Psoas muscle (tissue), 8 donors: Measurements from ENCODE around the gene GLCCI1. TPM values are rescaled to one million over a fixed set of nuclear protein-coding genes. Genes with fewer than 3 reads are reported as not detected.

Experiments used
- ATAC-seq, 4 donors: fragments of 200-7000 bp; cut with Tn5 transposase; one replicate each; pipeline ENCODE4 v1.9.1; 2020; ENCODE audit warnings: moderate library complexity in 3 of 4, mild to moderate bottlenecking in 2 of 4
- DNase-seq, 2 donors: peaks; one replicate each; pipeline ENCODE4 v3.0.0-alpha.2; 2020
- H3K27ac ChIP-seq: fragments of 200-600 bp; one replicate; pipeline ENCODE4 v1.8.0; 2022
- H3K27me3 ChIP-seq, 3 donors: fragments of 200-600 bp in 1 of 3; one replicate each; pipeline versions ENCODE4 v1.6.1 to v1.8.0; 2013 to 2022; ENCODE audit warnings: low read length in 2 of 3, mild to moderate bottlenecking in 2 of 3, moderate library complexity in 1 of 3; ENCODE audit not compliant: insufficient read depth in 3 of 3
- H3K36me3 ChIP-seq, 2 donors: fragments of 200-600 bp in 1 of 2; one replicate each; pipeline versions ENCODE4 v1.6.1 to v1.8.0; 2013 to 2022; ENCODE audit warnings: low read depth in 1 of 2, mild to moderate bottlenecking in 1 of 2, moderate library complexity in 1 of 2; ENCODE audit not compliant: insufficient read depth in 1 of 2
- H3K4me1 ChIP-seq: fragments of 200-600 bp; one replicate; pipeline ENCODE4 v1.8.0; 2022
- H3K4me3 ChIP-seq: fragments of 200-600 bp; one replicate; pipeline ENCODE4 v1.8.0; 2022; ENCODE audit warnings: mild to moderate bottlenecking
- H3K9me3 ChIP-seq: fragments of 200-600 bp; one replicate; pipeline ENCODE4 v1.8.0; 2022
- WGBS, 3 donors: extraction: QIAGEN DNeasy Blood & Tissue Kit; methylation state at CpG; one replicate each; pipeline versions ENCODE4 v1.1.6 to v1.1.7; 2013; 5-methylcytosine and 5-hydroxymethylcytosine counted together
- intact Hi-C, 2 donors: fragments of 100-400 bp; cut with DNase I; formaldehyde crosslinking; loops; one replicate each; pipeline versions ENCODE4 v1.11.0 to v1.14.2; 2022
- long read RNA-seq, 2 donors: library from polyadenylated mRNA; unstranded; transcript quantifications; one replicate each; pipeline ENCODE4 v2.0.0, GENCODE V29; 2021
- polyA plus RNA-seq, 3 donors: library from polyadenylated mRNA; stranded (reverse); fragments of 200-250 nt; gene quantifications; one replicate each; pipeline ENCODE4 v1.2.3, GENCODE V29; 2013
- total RNA-seq, 4 donors: library from RNA; stranded (reverse); fragmentation: NEBNext Ultra II Directional in 2 of 4; extraction: Animal tissue kit (Norgen Biotek cat#: 25700) in 2 of 4; gene quantifications; one replicate each; pipeline versions ENCODE4 v1.2.1 to v1.2.4, GENCODE V29; 2021 to 2023
- TF ChIP-seq, protein P1 (sequence below): fragments of 200-600 bp; IDR thresholded peaks from one replicate; pipeline ENCODE4 v1.8.0; 2022; ENCODE audit warnings: antibody characterized with exemption
- donor health status: healthy with polysubstance abuse.
- donor health status: DM: no; HTN: no; CAD: no; lungs with moderate emphysema.
- donor health status: Bipolar disorder and iron deficiency.
- donor health status: healthy.
- donor health status: DM: yes; HTN: yes; CAD: no.
- donor health status: DM: no; HTN: no; CAD: no.
- donor health status: DM: no; HTN: no; CAD: no.
- donor health status: DM: yes; HTN: yes; CAD: no.

The GLCCI1 gene
- total RNA-seq (1 to 10 TPM; 2.8 to 8.0 (median 4.1) TPM), polyA plus RNA-seq (1 to 10 TPM in 1 of 3 donors, under 1 TPM in 2; 0.57 to 4.0 (median 0.84) TPM)
- long read RNA-seq, donor 1 = 0 reads
- long read RNA-seq, donor 2, partial matches to known transcripts = 0 of 3 reads
- long read RNA-seq, donor 2, other reads (novel, unspliced or antisense) = 3 of 3 reads

DNA sequence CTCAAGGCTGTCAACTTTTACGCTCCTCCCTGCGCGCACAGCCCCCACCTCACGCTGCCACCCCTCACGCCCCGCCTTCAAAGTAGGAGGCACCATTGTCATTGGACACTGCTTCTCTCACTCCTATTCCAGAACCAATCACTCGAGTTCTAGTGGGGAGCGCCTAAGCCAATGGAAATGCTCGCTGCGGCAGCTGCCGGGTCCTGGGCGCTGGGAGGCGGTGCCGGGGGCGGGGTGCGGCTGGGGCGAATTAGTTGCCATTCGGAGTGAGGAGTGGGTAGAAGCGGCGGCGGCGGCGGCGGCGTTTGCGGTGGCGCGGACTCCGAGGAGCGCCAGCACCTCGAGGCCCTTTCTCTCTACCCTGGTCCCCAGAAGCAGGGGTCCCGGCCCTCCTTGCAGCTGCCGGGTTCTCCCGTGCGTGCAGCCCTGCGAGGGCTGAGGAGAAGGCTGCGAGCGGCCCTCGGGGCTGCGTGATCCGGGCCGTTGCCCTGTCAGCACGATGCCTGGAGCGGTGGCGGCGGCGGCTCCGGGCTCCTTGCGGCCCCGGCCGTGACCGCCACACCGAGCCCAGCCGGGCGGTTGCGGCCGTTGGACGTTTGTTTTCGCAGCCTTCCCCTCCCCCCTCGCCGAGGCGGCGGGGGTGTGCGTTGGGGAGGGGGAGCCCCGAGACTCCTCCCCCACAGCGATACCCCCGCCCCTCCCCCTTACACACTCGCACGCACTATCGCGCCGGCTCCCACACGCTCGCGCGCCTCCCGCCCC lies at the start of gene GLCCI1:
Gene GLCCI1 (plus strand): TSS at position 253 of the 762 bp plus-strand sequence. CDS start 555 bp downstream, outside the sequence.
- Histone ChIP-seq H3K36me3 (no peaks in the 10 kb centered on the region), H3K4me1 (peaks cover 15% of the 10 kb centered on the region), H3K9me3 (no peaks in the 10 kb centered on the region), H3K4me3 (peak within 1 kb of the TSS; percentile 99), H3K27ac (peak within 1 kb of the TSS; percentile 96), H3K27me3 (no peaks in the 10 kb centered on the region)
- ATAC-seq (peak; percentile 98 to 99 (median 99)), DNase-seq (peak; percentile 95 to 97)
- TF ChIP-seq, protein P1, sequence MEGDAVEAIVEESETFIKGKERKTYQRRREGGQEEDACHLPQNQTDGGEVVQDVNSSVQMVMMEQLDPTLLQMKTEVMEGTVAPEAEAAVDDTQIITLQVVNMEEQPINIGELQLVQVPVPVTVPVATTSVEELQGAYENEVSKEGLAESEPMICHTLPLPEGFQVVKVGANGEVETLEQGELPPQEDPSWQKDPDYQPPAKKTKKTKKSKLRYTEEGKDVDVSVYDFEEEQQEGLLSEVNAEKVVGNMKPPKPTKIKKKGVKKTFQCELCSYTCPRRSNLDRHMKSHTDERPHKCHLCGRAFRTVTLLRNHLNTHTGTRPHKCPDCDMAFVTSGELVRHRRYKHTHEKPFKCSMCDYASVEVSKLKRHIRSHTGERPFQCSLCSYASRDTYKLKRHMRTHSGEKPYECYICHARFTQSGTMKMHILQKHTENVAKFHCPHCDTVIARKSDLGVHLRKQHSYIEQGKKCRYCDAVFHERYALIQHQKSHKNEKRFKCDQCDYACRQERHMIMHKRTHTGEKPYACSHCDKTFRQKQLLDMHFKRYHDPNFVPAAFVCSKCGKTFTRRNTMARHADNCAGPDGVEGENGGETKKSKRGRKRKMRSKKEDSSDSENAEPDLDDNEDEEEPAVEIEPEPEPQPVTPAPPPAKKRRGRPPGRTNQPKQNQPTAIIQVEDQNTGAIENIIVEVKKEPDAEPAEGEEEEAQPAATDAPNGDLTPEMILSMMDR = no peak
- WGBS, 3 donors = 0 to 1% (median 0%) methylated on average over 40 to 76 of the region's 77 CpGs
- intact Hi-C loops = loop anchor here (5.0 to 10.0 kb wide), 2 partner anchors 106 to 284 kb away; no protein-coding TSS in a partner anchor

- Histone ChIP-seq H3K36me3 (no peaks in the 10 kb centered on the region), H3K27me3 (no peaks in the 10 kb centered on the region), H3K27ac (no peak overlapping the region), H3K9me3 (no peaks in the 10 kb centered on the region), H3K4me1 (peaks cover under 1% of the 10 kb centered on the region), H3K4me3 (no peak overlapping the region)
- DNase-seq (no peak), ATAC-seq (no peak)
- TF ChIP-seq, protein P1 = no peak
- WGBS, 3 donors = 46 to 74% (median 50%) methylated on average over 2 of the region's 2 CpGs
- intact Hi-C loops = no loop called here
Observed at GRCh38 chr7:7919449-7919945, 49.1 kb upstream of the GLCCI1 start.

DNA sequence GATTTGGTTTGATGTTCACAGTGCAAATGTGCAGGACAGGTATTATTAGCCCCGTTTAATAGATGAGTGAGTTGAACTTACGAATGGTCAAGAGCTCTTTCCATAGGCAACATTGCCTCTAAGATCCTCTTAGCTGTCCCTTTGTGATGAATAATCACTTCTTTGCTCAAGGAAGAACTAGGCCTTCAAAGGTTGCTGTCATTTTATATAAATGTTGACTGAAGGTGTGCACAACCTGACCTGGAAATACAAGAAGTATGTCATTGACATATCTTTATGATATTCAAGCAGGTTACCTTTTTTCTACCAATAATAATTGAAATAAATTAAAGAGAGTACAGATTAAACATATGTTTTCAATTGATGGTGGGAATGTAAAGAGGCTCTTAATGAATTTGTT lies 48.5 kb upstream of the GLCCI1 start:
- WGBS, 3 donors = 46 to 74% (median 74%) methylated on average over 2 of the region's 2 CpGs
- TF ChIP-seq, protein P1 = no peak
- H3K4me3 ChIP-seq = no peak overlapping the region
- H3K27ac ChIP-seq = no peak overlapping the region
- ATAC-seq (no peak), DNase-seq (no peak)
- no peaks in the 10 kb centered on the region for H3K4me1 ChIP-seq
- H3K9me3 ChIP-seq = no peaks in the 10 kb centered on the region
- no peaks in the 10 kb centered on the region for H3K27me3 ChIP-seq
- intact Hi-C loops = no loop called here
- H3K36me3 ChIP-seq = no peaks in the 10 kb centered on the region

DNA sequence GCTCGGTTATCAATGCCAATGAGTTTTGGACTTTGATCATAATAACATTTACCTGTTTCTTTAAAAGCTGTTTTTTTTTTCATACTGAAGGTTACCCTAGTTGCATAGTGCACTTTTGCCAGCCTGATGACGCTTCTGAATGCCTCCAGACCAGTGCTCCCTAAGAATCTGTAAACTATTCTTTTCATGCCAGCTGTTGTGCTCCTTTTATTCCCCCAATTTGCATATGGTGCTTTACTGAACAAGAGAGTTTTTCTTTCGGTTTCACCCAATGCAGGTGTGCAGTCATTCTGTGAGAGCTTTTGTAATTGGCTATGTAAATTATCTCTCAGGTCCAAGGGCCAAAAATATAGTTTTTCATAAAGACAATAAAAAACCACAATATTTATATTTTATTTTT lies 48.1 kb upstream of the GLCCI1 start:
- 56 to 82% (median 62%) methylated on average over 3 of the region's 3 CpGs for WGBS, 3 donors
- H3K27ac ChIP-seq = no peak overlapping the region
- DNase-seq (no peak), ATAC-seq (no peak)
- H3K27me3 ChIP-seq = no peaks in the 10 kb centered on the region
- no peaks in the 10 kb centered on the region for H3K36me3 ChIP-seq
- intact Hi-C loops = no loop called here
- H3K9me3 ChIP-seq = no peaks in the 10 kb centered on the region
- H3K4me3 ChIP-seq = no peak overlapping the region
- no peaks in the 10 kb centered on the region for H3K4me1 ChIP-seq
- TF ChIP-seq, protein P1 = no peak
